HS-5 (cell line): ENCODE results near the gene KLF13.

ENCODE experiments used
- DNase-seq: peaks from one replicate; pipeline ENCODE4 v3.0.0-alpha.2; 2012; ENCODE audit warnings: low read depth

Gene KLF13

GRCh38 chr15:31332020-31332680, 5.5 kb downstream of the KLF13 start:
- DNase-seq = no peak

- no peak for DNase-seq
Measured at GRCh38 chr15:31332681-31333071, 6.0 kb downstream of the KLF13 start.

- DNase-seq = no peak
Measured at GRCh38 chr15:31333119-31333518, 6.5 kb downstream of the KLF13 start.

GRCh38 chr15:31333820-31334219, 7.2 kb downstream of the KLF13 start:
- DNase-seq = no peak

GRCh38 chr15:31335989-31336592, 9.5 kb downstream of the KLF13 start:
- no peak for DNase-seq

- no peak for DNase-seq
Measured at GRCh38 chr15:31336593-31337295, 10.1 kb downstream of the KLF13 start.

GRCh38 chr15:31337352-31338031, 10.9 kb downstream of the KLF13 start:
- no peak for DNase-seq

GRCh38 chr15:31338318-31338878, 11.8 kb downstream of the KLF13 start:
- DNase-seq = no peak

- DNase-seq = no peak
Measured at GRCh38 chr15:31338879-31339557, 12.4 kb downstream of the KLF13 start.

- no peak for DNase-seq
Measured at GRCh38 chr15:31339558-31339895, 12.9 kb downstream of the KLF13 start.

- no peak for DNase-seq
Measured at GRCh38 chr15:31340047-31340446, 13.4 kb downstream of the KLF13 start.

GRCh38 chr15:31340592-31340991, 14.0 kb downstream of the KLF13 start:
- DNase-seq = no peak

GRCh38 chr15:31341071-31341470, 14.4 kb downstream of the KLF13 start:
- DNase-seq = no peak

- DNase-seq = no peak
Measured at GRCh38 chr15:31341496-31342195, 15.0 kb downstream of the KLF13 start.

- no peak for DNase-seq
Measured at GRCh38 chr15:31342381-31342780, 15.7 kb downstream of the KLF13 start.

GRCh38 chr15:31342781-31343626, 16.4 kb downstream of the KLF13 start:
- DNase-seq = no peak

GRCh38 chr15:31343831-31344230, 17.2 kb downstream of the KLF13 start:
- DNase-seq = no peak

GRCh38 chr15:31344266-31344665, 17.6 kb downstream of the KLF13 start:
- no peak for DNase-seq

- no peak for DNase-seq
Measured at GRCh38 chr15:31344823-31345605, 18.4 kb downstream of the KLF13 start.
